Smooth muscle cell of bladder (primary cell): Measurements from ENCODE around the gene KLHL7. TPM values are rescaled to one million over a fixed set of nuclear protein-coding genes. Genes with fewer than 3 reads are reported as not detected.

Experiments used
- total RNA-seq: library from RNA; depleted of rRNA; stranded (reverse); fragments of >200 nt; gene quantifications from 2 replicates; pipeline ENCODE4 v1.2.3, GENCODE V29; 2014

The KLHL7 gene
- total RNA-seq, result 29.6 and 31.1 TPM in 2 replicates

GRCh38 chr7:23105644-23106056 is at the start of gene KLHL7:
Gene KLHL7 (plus strand): TSS chr7:23105785. CDS start chr7:23106027, 242 bp downstream.

GRCh38 chr7:23181684-23182553 is 76.3 kb downstream of the KLHL7 start, which contains the start of gene NUP42:
Gene NUP42 (plus strand): TSS chr7:23182048. CDS start chr7:23182086, 38 bp downstream.

Other genes starting within 250 kb of the KLHL7 start
- 92.6 and 93.3 TPM in 2 replicates for gene HYCC1, start 91.7 kb upstream of the KLHL7 start, total RNA-seq
- gene NUP42, start 76.3 kb downstream of the KLHL7 start, total RNA-seq, result 20.2 and 26.9 TPM in 2 replicates
- 58.6 and 163 TPM in 2 replicates for gene GPNMB, start 141.0 kb downstream of the KLHL7 start, total RNA-seq
- gene MALSU1, start 193.6 kb downstream of the KLHL7 start, total RNA-seq, result 76.7 and 87.2 TPM in 2 replicates